Hematopoietic multipotent progenitor cell treated with erythropoietin and hydrocortisone succinate and interleukin-3 and kit ligand, for 15 days (in vitro differentiated cells): ENCODE data around the gene RTN1.

ENCODE experiments used
- DNase-seq: peaks from one replicate; pipeline ENCODE4 v3.0.0-alpha.2; 2015; ENCODE audit warnings: low spot score

The RTN1 gene

DNA sequence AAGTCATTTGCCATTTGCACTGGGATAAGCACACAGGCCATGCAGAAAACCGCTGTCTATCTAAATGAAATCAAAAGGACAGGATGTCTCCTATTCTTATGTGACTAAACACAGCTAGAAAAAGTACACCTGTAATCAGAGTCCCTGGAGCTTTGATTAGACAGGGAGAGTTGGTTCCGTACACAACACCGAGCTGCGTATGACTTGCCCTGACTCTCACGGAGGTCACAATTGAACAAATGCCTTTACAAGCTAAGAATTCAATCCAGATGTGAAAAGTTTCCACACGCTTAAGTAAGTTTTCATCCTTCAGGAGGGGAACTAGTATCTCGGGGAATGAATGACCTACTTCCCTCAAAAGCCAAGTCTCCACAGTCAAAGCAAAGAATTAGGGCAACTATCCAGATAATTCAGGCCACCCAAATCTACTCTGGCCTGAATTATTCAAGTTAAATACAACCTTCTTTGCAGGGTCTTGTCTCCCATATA lies 67.5 kb downstream of the RTN1 start:
- DNase-seq, result no peak

DNA sequence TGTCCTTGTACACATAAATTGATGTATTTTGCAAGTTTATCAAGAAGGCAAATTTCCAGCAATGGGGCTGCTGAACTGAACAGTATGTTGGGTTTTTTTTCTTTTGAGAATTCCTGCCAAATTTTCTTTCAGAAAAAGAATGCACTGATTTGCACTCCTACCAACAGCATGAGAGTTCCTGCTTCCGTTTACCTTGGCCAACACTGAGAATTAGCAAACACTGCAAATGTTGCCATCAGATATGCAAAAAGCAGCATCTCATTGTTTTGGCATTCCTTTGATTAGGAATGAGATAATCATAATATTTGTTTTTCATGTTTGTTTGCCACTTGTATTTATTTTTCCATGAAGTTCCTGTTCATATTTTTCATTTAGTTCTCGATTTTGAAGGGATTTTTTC lies 82.4 kb downstream of the RTN1 start:
- no peak for DNase-seq

DNA sequence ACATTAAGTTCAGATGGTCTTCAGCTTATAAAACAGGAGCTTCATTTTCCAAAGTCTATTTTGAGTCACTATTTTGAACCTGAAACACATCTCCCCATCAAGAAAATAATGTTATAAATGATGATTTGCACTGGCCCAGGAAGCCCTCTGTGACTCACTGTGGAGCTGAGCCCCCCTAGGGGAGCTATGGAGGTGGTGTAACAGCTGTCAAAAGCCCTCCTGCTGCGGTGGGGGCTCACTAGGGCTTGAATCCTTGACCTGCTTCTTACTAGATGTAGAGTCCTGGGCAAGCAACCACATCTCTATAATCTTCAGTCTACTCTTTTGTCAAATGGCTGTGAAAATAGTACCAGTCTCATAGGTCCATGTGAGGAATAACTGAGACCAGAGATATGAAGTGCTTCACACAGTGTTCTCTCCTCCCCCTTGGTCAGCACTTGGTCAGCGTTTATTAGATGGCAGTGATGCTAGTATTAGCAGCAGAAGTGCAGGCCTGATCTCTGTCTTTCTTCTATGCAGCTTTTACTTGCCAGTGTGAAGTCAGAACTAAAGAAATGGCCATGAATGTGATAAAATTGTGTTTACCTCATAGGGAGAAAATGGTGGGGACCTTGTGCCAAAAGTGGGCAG lies 83.4 kb downstream of the RTN1 start:
- DNase-seq, result no peak

DNA sequence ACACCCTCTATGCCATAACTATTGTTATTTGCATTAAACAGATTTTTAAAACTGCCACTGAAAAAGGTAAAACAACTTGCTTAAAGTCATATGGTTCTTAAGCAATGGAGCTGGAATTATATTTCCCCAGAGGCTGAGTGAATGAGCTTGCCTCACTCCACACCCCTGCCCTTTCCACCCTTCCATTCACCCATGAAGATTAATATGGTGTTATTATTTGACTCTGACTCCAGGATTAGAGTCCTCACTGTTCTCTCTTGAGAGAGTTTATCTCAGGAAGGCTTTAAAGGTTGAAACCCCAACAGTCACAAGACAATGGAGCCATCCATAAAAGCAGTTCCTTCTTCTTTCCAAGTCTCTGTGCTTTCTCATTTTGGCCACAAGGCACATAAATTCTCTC lies 84.9 kb downstream of the RTN1 start:
- DNase-seq, result no peak

DNA sequence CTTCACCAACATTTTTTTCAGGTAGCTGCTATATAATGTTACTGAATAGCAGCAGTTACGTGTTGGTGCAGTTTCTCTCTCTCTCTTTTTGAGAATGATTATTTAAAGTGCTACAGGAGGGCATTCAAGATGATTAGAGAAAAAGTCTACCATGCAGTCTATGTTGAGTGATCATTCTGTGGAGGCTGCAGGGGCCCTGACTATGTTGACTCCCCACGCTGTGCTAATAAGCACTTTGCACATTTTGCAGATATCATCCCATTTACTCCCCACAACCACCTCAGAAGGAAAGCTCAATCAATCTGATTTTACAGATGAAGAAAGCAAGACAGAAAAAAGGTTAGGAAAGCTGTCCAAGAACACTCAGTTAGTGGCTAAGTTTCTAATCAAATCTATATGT lies 87.8 kb downstream of the RTN1 start:
- DNase-seq, result no peak

DNA sequence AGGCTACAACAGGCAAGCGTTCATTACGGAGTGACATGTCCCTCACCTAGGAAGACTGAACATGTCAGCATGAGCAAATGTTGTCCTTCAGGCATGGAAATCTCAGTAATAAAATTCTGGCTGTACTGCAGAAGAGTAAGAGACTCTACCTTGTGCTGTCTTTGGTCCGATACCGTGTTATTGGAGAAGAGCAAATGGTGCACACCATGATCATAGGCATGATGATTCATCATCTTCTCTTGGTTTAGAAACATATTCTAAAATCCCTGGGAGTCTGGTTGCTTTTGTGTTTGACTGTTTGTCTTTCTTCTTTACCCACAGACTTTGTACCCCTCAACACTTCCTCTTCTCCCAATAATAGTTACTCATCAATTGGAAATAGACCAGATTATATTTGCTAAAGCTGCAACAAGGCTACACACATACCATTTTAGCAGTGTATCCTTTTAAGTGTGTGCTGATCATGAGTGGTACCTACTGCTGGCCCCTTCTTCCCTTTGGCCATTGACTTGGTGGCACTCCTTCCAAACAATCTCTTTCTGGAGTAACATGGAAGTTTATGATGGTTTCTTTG lies 93.5 kb downstream of the RTN1 start:
- no peak for DNase-seq

DNA sequence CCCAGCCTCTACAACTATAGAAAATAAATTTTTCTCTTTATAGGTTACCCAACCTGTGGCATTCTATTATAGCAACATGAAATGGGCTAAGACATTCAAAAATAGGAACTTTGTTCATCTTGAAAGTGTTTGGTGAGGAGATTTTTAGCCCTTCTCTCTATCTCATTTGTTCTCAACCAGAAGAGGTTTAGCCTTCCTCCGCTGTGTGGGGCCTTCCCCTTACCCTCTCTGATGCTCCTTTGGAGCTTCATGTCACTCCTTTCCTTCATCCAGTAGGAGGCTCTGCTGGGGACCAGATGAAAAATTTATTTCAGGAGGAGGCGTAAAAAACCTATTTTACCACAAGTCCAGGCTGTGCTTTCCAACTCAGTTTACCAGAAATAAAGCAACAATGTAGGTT lies 94.1 kb downstream of the RTN1 start:
- no peak for DNase-seq

DNA sequence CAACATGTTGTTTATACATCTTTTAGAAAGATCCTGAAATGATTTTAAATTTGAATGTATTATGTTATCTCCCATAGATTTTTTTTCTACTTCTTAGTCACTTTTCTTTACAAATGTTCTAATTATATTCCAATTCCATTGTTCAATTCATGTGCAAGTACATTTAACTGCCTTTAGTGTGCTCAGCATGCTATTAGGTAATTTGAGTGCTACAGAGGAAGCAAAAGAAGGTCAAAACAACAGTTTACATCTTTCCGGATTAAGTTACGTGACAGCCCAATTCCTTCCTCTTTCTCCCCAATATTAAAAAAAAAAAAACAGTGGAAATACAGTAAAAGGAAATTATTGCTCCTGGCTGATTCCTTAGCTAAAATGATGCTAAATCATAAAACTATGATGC lies 98.3 kb downstream of the RTN1 start:
- DNase-seq, result no peak

DNA sequence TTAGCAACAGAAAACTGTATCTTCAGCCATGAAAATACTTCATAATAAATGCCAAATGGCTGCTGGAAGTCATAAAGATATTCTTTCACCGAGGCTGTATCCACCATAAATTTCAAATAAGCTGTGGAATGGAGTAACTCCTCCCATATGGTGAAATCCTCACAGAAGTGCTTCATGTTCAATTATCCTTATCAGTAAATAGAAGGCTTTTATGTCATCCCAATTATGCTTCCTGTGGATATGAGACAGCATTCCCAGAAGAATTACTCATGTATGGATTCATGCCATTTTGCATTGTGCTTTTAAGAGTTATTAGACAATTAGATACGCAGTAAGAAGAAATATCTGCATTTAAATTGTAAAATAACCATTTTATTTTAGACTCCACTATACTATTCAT lies 99.0 kb downstream of the RTN1 start:
- no peak for DNase-seq

DNA sequence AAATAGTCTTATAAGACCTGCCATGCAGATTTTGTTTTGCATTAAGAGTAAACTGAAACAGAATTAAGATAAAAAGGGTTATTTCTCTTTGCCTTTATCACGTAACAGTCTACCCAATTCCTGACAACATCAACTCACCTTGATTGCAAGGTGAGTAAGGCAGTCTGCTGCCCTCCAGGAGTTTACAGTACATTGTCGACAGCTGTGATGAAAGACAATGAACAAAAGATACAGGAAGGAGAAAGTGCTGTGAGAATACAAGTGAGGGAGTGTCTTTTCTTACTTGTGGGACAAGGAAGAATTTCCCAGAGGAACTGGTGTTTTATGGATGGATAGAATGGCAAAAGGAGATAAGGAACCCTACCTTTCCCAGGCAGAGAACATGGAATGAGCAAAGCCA lies 101.0 kb downstream of the RTN1 start:
- no peak for DNase-seq

DNA sequence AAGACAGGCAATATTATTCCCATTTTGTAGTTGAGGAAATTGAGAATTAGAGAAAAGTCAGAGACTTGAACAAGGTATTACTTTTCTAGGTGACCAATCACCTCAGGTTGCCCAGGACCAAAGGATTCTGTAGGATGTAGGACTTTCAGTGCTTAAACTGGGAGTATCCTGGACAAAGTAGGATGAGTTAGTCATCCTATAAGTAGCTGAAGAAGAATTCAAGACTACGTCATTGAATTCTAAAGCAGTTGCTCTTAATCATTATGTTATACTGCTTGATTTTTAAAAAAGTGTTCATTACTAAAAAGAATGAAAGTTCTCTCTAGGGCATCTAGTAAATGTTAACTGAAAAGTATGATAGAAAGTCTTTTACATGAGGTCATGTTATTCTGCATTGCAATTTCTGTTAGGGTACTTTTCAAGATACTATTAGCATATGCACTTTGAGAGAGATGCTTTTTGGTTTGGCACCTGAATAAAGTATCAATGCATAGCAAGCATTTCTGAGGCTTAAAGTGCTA lies 101.7 kb downstream of the RTN1 start:
- DNase-seq, result no peak

DNA sequence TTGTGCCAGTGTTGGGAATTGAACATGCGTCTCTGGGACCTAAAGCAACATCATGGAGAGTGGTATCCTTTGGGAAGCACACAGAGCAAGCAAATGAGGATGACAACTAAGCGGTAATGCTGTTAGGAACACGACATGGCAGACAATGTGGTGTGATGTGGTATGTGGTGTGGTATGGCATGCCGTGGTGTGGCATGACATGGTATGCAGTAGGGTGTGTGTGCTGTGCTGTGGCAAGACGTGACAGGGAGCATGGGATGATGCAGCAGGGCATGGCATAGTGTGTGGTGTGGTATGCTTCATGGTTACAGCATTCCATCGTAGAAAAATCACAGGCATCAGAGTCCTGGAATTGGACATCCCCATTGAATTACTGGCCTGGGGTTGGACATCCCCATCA lies 108.7 kb downstream of the RTN1 start:
- DNase-seq, result no peak

DNA sequence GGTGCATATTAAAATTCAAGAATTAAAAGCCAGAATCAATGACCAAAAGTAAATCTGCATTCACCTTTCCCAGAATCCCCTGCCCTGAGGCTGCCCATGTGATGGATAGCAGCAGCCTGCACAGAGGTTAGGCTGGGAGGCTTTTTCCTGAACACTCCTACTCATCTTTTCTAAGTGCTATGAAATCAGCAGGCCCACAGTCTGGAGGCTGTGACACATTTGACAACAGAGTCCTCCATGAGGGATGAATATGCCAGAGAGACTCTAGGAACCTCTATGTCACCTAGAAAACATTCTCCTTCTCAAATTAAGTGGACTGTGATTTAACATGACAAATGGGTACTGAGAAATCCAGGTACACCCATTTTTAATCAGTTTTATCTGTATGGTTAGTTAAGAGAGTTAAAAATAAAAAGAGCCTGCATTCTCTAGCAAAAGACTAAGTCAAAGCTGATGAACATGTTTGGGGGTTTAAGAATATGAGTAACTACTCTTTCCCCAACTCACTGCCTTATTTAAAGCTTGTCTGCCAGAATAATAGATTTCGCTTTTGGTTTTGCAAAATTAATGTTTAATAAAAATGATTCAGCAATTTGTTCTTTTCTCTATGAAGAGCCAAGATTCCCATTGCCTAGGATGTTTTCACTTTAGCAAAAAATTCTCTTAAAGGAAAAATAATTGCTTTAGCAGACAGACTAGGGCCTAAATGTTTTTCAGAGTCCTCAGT lies 115.0 kb downstream of the RTN1 start:
- no peak for DNase-seq

DNA sequence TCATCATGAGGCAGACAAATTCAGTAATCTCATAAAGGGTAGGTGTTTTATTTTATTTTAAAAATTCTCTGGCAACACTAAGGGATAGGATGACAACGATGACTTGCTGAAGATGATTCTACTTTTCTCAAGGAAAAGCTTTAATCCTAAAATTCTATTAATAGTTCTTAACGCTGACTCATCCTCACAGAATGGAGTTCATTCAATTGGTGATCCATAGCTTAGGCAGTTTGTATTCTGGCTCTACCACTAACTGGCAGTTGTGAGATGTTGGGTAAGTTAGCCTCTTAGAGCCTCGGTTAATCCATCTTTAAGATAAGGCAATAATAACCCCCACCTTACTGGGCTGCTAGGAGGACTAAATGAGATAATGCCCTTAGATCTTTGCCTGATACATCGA lies 116.3 kb downstream of the RTN1 start:
- DNase-seq, result no peak

DNA sequence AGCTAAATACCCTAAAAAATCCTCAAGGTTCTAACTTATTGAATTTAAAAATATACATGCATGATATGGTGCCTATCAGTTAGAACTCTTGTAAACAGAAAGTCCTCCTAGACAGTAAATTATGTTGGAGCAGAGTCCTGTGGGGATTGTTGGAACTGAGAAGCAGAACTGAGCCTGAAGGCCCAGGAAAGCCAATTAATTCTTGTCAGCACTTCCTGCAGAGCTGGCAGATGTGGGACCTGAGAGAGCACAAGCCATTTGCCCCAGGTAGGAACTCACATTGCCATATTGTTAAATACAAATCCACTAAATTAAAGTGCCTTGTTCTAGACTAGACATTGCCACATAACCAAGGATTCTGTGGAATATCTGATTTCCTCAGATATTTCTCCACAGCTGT lies 117.1 kb downstream of the RTN1 start:
- DNase-seq, result no peak

DNA sequence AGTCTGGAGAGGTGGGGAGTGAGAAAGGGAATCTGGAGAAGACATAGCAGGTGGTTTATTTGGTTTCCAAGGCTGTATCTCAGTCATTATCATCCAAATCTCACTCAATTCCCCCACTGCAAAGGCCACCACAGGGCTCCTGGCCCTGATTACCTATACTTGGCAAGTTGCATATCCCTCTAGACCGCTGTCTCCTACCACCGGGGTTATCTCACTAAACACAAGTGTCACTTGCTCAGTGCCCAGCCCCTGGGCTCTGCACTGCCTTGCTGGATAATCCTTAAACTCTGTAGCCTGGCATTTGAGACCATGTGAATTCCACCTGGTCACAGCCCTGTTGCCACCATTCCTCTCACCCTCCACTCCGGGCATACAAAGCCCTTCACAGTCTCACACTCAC lies 119.0 kb downstream of the RTN1 start:
- DNase-seq, result no peak

DNA sequence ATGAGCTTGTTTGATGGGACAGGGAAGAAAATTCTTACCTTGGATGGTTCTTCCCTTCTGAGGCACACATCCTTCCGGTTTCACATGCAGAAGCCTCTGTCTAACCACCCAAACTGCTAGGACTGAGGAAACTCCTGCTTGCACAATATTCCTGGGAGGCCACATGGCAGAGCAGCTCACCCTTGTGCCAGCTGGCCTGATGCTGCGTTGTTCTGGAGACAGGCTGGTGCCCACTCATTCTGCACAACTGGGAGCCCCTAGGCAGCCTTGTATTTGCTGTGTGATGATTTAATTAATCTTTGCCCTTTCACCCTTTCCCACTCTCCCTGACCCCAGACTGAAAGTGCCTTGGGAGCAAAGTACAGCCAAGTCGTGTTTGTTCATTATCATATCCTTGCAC lies 130.8 kb downstream of the RTN1 start:
- DNase-seq, result no peak

DNA sequence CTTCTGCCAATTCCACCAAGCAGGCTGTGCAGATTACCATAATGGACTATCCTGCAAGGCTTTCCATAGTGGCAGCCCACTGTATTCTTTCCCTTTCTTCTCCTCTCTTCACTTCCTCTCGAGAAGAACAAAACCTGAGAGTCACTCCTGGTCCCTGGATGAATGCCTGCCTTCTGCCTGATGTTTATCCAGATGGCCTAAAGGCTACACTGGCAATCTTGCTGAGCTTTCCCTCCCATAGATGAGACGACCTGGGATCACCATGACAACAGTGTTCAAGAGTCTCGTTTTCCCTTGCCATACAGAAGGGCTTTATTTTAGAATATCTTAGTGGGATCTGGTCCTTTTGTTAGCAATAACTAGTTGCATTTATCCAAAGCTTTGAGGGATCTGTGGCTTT lies 142.3 kb downstream of the RTN1 start:
- no peak for DNase-seq

DNA sequence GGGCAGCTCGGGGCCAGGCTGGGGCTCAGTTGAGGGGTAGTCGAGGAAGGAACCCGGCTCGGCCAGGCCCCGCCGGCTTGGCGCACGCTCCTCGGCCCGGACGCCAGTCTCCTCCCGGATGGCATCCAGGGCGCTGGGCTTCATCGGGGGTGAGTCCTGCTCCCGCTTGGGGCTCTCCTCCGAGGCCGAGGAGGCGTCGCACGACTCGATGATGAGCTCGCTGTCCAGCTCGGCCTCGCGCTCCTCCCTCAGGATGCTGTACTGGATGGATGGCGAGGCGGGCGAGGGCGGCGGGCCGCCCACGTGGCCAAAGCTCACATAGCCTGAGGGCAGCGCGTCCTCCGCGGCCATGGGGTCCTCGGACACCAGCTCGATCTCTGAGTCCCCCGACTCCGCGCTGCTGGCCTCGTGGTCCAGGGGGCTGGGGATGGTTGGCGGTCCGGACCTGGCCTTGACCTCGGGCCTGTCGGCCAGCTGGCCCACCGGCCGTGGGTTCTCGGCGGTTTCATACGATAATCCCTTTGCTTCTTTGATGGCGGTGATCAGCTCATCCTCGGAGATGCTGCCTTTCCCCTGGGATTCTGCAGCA lies 143.4 kb downstream of the RTN1 start:
- no peak for DNase-seq

DNA sequence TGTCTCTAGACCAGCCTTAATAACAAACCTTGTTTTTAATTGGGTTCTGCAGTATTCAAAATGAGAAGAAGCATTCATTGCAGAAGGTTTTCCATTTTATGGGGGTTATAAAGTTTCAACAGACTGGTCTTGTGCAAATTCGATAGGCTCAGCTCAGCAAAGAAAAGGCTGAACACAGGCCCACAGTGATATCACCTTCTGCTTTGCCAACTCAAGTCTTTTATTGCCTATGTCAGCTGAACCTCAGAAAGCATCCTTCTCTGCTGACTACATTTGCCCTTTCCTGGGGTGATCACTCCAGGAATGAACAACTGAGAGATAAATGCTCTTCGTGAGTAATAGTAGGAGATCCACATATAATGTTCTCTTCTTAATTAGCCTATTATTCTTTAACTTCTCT lies 159.5 kb downstream of the RTN1 start:
- no peak for DNase-seq

DNA sequence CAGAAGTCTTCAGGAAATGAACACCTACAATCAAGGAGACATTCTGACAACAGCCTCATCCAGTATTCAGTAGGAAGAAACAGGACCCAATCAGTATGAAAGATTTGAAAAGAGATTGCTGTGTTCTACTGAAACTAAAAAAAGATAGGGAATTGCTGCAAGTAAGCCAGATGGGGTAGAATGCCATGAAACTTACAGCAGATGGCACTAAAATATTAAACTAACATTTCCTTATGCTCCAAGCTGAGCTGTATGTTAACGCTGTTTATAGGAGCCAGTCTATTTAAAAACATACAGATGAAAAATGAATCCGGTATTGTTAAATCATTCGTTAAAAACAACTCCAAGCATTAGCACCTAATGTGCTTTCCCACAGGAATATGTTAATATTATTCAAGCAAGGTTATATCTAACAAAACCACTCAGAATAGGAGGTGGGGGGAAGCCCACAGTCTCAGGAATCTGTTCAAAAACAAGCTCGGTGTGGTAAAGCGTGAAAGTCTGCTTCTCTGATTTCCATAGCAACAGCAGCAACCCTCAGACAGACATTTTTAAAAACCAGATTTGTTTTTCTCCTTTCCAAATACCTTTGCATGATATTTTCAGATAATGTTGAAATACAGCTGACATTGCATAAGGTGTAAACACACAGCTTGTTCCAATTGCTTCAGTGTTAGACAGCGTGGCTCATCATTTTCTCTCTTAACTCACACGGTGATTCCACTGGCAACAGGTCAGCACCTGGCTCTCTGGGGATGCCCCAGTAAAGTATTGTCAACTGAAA lies 162.6 kb downstream of the RTN1 start:
- no peak for DNase-seq

DNA sequence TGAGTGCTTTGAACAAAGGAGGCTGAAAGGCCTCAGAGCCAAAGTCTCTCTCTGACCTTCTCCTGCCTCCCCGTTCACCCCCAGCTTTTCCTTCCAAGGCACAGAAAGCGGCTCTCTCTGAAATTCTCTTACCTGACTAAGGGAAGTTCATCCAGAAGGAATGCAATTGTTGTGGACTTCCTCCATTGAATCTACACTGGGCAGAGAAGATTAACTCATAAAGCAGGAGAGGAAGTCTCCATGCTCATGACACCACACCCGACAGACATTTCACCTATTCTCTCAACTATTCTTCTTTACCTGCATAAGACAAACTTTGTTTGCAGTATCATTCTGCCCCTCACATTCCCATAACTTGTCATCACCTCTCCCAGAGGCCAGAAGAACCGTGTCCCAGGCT lies 164.7 kb downstream of the RTN1 start:
- DNase-seq, result no peak
